ENCODE data around the gene NIPBL. TPM values are rescaled to one million over a fixed set of nuclear protein-coding genes. Genes with fewer than 3 reads are reported as not detected.
"Not testable (repeated sequence)": the region's sequence is repeated elsewhere in the genome, so short reads cannot be mapped to it uniquely, and the experiment has no call there.

Gene NIPBL
- polyA plus RNA-seq, 1 experiment: 37.0 TPM

DNA sequence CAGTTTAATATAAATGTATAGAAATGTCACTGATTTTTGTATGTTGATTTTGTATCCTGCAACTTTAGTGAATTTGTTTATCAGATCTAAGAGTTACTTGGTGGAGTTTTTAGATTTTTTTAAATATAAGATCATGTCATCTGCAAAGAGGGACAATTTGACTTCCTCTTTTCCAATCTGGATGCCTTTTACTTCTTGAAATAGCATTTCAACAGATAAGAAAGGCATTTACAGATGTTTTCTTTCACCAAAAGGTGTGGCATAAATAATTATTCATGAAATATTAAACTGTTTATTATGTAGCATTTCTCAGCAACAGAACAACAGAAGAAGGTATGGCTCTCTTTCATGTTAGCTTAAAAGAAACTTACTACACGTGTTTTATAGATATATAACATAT is 34.9 kb upstream of the NIPBL start:
- TF ChIP-seq, protein P1, sequence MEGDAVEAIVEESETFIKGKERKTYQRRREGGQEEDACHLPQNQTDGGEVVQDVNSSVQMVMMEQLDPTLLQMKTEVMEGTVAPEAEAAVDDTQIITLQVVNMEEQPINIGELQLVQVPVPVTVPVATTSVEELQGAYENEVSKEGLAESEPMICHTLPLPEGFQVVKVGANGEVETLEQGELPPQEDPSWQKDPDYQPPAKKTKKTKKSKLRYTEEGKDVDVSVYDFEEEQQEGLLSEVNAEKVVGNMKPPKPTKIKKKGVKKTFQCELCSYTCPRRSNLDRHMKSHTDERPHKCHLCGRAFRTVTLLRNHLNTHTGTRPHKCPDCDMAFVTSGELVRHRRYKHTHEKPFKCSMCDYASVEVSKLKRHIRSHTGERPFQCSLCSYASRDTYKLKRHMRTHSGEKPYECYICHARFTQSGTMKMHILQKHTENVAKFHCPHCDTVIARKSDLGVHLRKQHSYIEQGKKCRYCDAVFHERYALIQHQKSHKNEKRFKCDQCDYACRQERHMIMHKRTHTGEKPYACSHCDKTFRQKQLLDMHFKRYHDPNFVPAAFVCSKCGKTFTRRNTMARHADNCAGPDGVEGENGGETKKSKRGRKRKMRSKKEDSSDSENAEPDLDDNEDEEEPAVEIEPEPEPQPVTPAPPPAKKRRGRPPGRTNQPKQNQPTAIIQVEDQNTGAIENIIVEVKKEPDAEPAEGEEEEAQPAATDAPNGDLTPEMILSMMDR (IDR thresholded peaks at IDR 0.05; ENCODE audit: low read depth, low read length): no peak
- no peak for DNase-seq (ENCODE audit: low read depth, low spot score)
- POLR2A ChIA-PET: no interaction called here
- no peak overlapping the region for H3K27ac ChIP-seq (ENCODE audit: low read depth, low read length)
- CTCF ChIA-PET: no interaction called here
- no peaks in the 10 kb centered on the region for H3K9me3 ChIP-seq (ENCODE audit: control insufficient read depth, insufficient read depth, low read length)
- H3K4me3 ChIP-seq (ENCODE audit: low read depth, low read length): no peak overlapping the region
- peaks cover 12% of the 10 kb centered on the region for H3K27me3 ChIP-seq (ENCODE audit: control insufficient read depth, insufficient read depth, low read length)

GRCh38 chr5:36842087-36842486 is 34.5 kb upstream of the NIPBL start:
- no peak overlapping the region for H3K27ac ChIP-seq (ENCODE audit: low read depth, low read length)
- H3K4me3 ChIP-seq (ENCODE audit: low read depth, low read length): no peak overlapping the region
- DNase-seq (ENCODE audit: low read depth, low spot score): no peak
- H3K9me3 ChIP-seq (ENCODE audit: control insufficient read depth, insufficient read depth, low read length): no peaks in the 10 kb centered on the region
- CTCF ChIA-PET: no interaction called here
- TF ChIP-seq, protein P1 (IDR thresholded peaks at IDR 0.05; ENCODE audit: low read depth, low read length): no peak
- POLR2A ChIA-PET: no interaction called here
- H3K27me3 ChIP-seq (ENCODE audit: control insufficient read depth, insufficient read depth, low read length): peaks cover 12% of the 10 kb centered on the region

DNA sequence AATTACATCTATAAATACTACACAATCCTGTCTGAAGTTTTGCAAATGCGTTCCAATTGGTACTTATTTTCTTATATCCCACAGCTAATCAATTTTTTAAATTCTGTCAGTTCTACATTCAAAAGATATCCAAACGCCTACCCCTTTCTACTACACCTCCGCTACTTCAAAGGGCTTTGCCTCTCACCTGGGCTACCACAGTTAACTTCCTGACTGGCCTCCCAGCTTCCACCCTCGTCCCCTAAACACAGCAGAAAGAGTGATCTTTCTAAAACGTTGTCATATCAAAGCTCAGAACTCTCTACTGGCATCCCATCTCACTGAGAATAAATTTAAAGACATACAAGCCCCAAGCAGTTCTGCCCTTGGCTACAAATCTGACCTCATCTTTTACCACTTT is 32.3 kb upstream of the NIPBL start:
- ChIA-PET CTCF (no interaction called here), POLR2A (no interaction called here)

GRCh38 chr5:36848545-36848944 is 28.0 kb upstream of the NIPBL start:
- CTCF ChIA-PET; H3K4me3 ChIP-seq (ENCODE audit: low read depth, low read length); H3K27ac ChIP-seq (ENCODE audit: low read depth, low read length); H3K9me3 ChIP-seq (ENCODE audit: control insufficient read depth, insufficient read depth, low read length); H3K27me3 ChIP-seq (ENCODE audit: control insufficient read depth, insufficient read depth, low read length); POLR2A ChIA-PET; DNase-seq (ENCODE audit: low read depth, low spot score): not testable (repeated sequence)

More for the DNA sequence above, 32.3 kb upstream of the NIPBL start:
- H3K27me3 ChIP-seq (ENCODE audit: control insufficient read depth, insufficient read depth, low read length): no peaks in the 10 kb centered on the region
- no peak for DNase-seq (ENCODE audit: low read depth, low spot score)
- no peak overlapping the region for H3K4me3 ChIP-seq (ENCODE audit: low read depth, low read length)
- no peak overlapping the region for H3K27ac ChIP-seq (ENCODE audit: low read depth, low read length)
- no peaks in the 10 kb centered on the region for H3K9me3 ChIP-seq (ENCODE audit: control insufficient read depth, insufficient read depth, low read length)
- TF ChIP-seq, protein P1 (IDR thresholded peaks at IDR 0.05; ENCODE audit: low read depth, low read length): no peak

- CTCF ChIA-PET: not testable (repeated sequence)
Measured at GRCh38 chr5:36852903-36853302, 23.7 kb upstream of the NIPBL start.

GRCh38 chr5:36854402-36855140 is 22.0 kb upstream of the NIPBL start:
- H3K27me3 ChIP-seq (ENCODE audit: control insufficient read depth, insufficient read depth, low read length): no peaks in the 10 kb centered on the region

More at GRCh38 chr5:36852903-36853302, 23.7 kb upstream of the NIPBL start:
- H3K4me3 ChIP-seq (ENCODE audit: low read depth, low read length); H3K27me3 ChIP-seq (ENCODE audit: control insufficient read depth, insufficient read depth, low read length); DNase-seq (ENCODE audit: low read depth, low spot score); H3K27ac ChIP-seq (ENCODE audit: low read depth, low read length); H3K9me3 ChIP-seq (ENCODE audit: control insufficient read depth, insufficient read depth, low read length); POLR2A ChIA-PET: not testable (repeated sequence)

More at GRCh38 chr5:36854402-36855140, 22.0 kb upstream of the NIPBL start:
- no peak for DNase-seq (ENCODE audit: low read depth, low spot score)
- POLR2A ChIA-PET: no interaction called here
- Histone ChIP-seq H3K9me3 (ENCODE audit: control insufficient read depth, insufficient read depth, low read length) (no peaks in the 10 kb centered on the region; the same call in 1 of the 2 replicates), H3K27ac (ENCODE audit: low read depth, low read length) (no peak overlapping the region), H3K4me3 (ENCODE audit: low read depth, low read length) (no peak overlapping the region)
- TF ChIP-seq, protein P1 (IDR thresholded peaks at IDR 0.05; ENCODE audit: low read depth, low read length): no peak
- CTCF ChIA-PET: interaction anchor here (0.7 to 1.0 kb wide), 3 partner anchors 15 to 110 kb away, joined by 3 to 6 read pairs (median 3); no protein-coding TSS in a partner anchor
